ENCODE data around the gene SLC35F3.

DNA sequence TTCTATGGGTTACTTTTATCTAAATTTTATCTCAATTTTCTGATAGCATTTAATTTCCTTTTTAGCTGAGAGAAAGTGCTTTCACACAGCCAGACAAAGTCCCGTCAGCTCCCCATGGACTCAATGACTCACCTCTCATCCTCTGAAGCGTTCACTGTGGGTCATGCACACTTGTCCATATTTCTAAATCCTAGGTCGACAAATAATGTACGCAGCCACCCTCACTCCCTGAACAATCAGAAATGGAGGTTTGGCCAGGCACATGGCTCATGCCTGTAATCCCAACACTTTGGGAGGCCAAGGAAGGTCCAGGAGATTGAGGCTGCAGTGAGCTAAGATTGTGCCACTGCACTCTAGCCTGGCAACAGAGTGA lies 426.4 kb downstream of the SLC35F3 start:
- no peak for TF ChIP-seq POLR2A (IDR thresholded peaks at IDR 0.05)
- no peak for TF ChIP-seq CTCF (IDR thresholded peaks at IDR 0.05)
